ENCODE data around the gene TDRD1.
A peak's percentile ranks its signal among the peaks of the same experiment; 100 is the strongest.

The TDRD1 gene

DNA sequence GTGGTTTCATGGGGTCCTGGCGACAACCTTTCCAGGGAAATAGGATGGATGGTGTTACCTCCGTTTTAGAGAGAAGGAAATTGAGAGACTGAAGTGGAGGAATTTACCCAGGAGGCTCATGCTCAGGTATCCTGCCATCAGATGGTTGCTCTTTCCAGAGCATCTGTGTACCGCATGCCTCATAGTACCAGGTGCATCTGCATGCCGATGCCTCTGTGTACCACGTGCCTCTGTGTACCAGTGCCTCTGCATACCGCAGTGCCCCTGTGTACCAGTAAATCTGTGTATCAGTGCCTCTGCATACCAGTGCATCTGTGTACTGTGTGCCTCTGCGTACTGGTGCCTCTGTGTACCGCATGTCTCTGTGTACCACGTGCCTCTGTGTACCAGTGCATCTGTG, 63.1 kb downstream of the TDRD1 start:
- no peak for DNase-seq

DNA sequence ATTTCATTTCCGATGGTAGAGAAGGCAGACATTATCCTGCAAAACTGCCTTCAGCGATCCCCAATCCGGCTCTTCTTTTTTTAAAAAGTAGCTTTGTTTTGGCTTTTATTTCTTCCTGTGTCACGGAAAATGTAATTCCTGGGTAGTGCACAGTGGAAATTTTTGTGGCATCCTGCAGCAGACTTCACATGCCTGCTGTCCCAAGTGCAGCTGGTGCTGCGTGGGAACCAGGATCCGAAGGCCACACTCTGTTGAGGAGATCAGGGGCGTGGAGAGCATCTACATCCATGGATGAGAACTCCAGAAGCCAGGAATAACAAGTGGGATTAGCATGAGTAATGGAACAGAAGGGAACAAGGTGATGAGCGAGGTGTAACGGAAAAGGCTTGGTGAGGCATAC, 64.5 kb downstream of the TDRD1 start:
- no peak for DNase-seq

GRCh38 chr10:114244126-114244525, 65.0 kb downstream of the TDRD1 start:
- no peak for DNase-seq

GRCh38 chr10:114245121-114245791, 66.1 kb downstream of the TDRD1 start:
- DNase-seq = no peak

GRCh38 chr10:114246679-114247305, 67.6 kb downstream of the TDRD1 start:
- no peak for DNase-seq

DNA sequence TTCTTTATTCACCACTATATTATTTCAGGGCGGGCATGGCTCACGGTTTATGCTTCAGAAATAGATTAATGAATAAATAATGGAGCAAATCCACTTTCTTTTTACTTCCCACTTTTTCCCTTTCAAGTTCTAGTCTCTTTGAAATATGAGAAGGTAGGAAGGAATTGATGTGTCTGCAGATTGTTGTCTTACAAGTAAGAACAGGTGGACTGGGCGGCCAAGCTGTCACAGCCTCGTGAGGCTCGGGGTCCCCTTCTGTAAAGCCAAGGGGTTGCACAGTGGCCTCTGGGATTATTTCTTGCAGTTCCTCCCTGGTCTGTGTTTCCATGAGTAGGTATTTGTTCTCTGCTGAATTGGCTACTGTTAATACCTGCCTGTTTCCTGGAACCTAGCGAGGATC, 71.1 kb downstream of the TDRD1 start:
- no peak for DNase-seq

- DNase-seq = no peak
Observed at GRCh38 chr10:114250716-114251115, 71.6 kb downstream of the TDRD1 start.

GRCh38 chr10:114252092-114252491, 72.9 kb downstream of the TDRD1 start:
- DNase-seq = no peak

- no peak for DNase-seq
Observed at GRCh38 chr10:114252883-114253282, 73.7 kb downstream of the TDRD1 start.

DNA sequence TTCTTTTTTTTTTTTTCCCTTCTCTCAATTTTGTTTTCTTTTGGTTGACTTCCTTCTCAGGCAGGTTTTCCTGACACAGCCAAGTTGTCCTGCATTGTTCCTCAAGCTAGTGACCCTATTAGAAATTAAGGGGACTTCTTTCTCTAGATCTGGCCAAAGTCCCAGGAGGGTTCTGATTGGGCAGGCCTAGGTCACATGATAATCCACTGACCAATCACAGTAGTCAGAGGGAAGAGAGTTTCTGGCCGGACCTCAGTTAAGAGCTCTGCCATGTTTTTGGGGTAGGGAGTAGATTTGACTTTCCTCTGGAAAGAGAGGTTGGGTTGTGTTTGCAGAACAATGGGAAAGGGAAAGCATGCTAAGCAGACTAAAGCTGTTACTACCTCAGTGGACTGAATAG, 76.1 kb downstream of the TDRD1 start:
- DNase-seq = no peak

DNA sequence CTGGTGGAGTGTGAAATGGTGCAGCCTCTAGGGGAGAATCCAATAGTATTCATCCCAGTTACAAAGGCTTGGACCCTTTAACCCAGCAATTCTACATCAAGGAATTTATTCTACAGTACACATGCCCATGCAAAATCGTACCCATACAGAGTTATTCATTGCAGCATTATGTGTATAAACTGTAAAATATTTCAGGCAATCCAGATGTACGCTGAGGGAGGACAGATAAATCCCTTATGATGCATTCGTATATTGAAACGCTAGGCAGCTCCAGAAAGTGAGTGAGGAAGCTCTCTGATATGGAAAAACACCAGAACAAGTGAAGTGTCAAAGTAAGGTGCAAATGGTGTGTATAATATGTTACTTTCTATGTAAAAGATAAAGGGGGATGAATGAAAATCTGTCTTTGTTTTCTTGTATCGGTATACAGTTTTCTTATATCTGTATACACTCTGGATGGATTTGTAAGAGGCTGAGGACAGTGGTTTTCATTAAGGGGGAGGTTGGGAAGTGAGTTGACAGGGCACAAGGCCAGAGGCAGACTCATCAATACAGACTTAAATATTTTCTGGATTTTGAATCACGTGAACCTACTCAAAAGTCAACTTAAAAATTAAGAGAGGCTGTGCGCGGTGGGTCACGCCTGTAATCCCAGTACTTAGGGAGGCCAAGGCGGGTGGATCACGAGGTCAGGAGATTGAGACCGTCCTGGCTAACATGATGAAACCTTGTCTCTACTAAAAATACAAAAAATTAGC, 77.0 kb downstream of the TDRD1 start:
- DNase-seq = no peak

DNA sequence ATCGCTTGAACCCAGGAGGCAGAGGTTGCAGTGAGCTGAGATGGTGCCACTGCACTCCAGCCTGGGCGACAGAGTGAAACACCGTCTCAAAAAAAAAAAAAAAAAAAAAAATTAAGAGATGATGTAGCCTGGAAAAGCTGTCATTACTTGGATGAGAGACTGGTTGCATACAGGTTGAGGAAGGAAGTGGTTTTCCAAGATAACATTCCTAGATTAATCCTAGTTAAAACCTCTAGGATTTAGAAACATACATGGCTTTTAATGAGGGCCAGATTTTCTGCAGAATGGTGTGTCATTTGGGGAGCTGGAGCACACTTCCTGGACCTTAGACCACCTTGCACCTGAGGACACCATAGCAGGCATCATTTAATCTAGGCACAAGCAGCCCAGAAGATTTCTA, 77.7 kb downstream of the TDRD1 start:
- no peak for DNase-seq

GRCh38 chr10:114257498-114257897, 78.3 kb downstream of the TDRD1 start:
- no peak for DNase-seq

DNA sequence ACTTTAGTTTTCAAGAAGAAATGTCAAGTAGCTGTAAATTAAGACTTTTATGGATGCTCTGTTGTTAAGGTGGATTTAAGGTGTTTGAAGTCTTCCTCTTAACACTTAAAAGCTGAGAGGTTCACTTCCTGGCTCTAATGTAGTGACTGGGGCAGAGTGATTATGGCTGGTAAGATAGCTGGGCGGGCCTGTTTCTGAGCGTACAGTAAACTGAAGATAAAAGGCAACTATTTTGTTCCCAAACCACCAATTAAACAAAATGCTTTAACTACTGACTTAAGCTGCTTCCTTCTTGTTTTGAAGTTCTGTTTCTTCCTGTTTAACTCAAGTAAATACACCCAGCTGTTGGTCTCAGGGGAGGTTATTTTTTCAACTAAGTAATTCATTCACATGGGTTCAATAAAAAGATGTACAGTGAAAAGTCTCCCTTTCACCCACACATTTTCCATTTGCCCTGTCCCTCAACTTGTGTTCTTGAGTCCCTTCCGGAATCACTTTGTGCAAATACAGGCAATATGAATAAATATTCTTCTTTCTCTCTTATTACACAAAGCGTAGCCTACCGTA, 79.2 kb downstream of the TDRD1 start:
- peak; percentile 45 for DNase-seq

- DNase-seq = no peak
Observed at GRCh38 chr10:114259824-114260223, 80.7 kb downstream of the TDRD1 start.

GRCh38 chr10:114260366-114260765, 81.2 kb downstream of the TDRD1 start:
- no peak for DNase-seq

GRCh38 chr10:114261076-114261475, 81.9 kb downstream of the TDRD1 start:
- DNase-seq = no peak

- DNase-seq = no peak
Observed at GRCh38 chr10:114262496-114262895, 83.3 kb downstream of the TDRD1 start.

GRCh38 chr10:114265392-114266053, 86.4 kb downstream of the TDRD1 start:
- no peak for DNase-seq

- peak; percentile 21 for DNase-seq
Observed at GRCh38 chr10:114266521-114266920, 87.4 kb downstream of the TDRD1 start.

DNA sequence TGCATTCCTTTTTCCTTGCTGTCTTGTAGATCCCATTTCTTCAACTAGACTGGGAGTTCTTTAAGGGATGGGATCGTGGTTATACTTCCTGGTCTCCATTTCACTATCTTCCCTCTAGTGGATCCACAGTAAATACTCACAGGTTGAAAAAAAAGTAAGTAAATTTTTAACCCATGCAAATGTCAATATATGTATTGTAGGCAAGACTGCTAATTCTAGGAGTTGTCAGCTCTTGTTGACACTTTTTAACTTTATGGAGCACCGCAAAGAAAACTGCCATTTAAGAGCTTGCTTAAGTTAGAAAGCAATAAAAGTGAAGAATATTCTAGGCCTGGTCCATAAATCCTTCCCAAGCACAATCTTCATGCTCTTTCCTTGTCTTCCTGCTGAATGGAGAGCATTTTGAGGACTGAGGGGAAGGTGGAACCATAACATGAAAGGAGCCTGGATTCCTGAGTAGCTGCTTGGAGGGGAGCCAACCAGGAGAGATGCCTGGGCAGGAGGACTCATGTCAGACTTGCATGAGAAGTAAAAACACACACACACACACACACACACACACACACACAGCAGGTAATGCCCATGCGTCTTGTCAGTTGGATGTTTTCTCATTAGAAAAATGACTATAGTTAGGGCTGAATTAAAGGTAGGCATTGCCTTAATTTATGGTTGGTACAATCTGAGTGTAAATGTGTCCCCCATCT, 92.1 kb downstream of the TDRD1 start:
- no peak for DNase-seq

DNA sequence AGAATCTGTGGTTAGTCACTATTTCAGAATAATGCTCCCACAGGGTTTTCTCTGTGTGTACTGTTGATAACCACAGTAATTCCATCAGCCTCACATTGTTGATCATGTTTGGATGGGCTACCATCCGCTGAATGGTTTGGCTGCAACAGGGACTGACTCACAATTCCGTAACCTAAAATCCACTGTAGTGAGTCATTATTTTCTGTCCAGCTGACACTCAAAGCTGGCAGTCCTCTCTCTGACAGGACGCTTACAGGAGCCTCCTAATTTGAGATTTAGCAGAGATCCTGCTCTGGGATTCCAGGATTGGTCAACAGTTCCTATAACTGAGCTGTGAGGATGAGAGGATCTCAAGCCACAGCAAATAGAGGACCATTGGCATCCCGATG, 92.6 kb downstream of the TDRD1 start:
- no peak for DNase-seq

GRCh38 chr10:114272696-114273095, 93.5 kb downstream of the TDRD1 start:
- DNase-seq = no peak

Measured in NCI-H69 (cell line).